ENCODE measurements around the gene GZF1.
A peak's percentile ranks its signal among the peaks of the same experiment; 100 is the strongest.

GZF1 gene

GRCh38 chr20:23340524-23340923, 21.5 kb upstream of the GZF1 start (continued):
- TF ChIP-seq TSHZ2 (CRISPR knock-in tag; IDR thresholded peaks at IDR 0.05) (no peak), ZFP3 (CRISPR knock-in tag; IDR thresholded peaks at IDR 0.05) (no peak), TCF4 (CRISPR knock-in tag; IDR thresholded peaks at IDR 0.05; ENCODE audit: borderline replicate concordance) (no peak), RARB (CRISPR knock-in tag; IDR thresholded peaks at IDR 0.05) (no peak), ZC3H10 (CRISPR knock-in tag; IDR thresholded peaks at IDR 0.05) (no peak), POU6F1 (CRISPR knock-in tag; IDR thresholded peaks at IDR 0.05; ENCODE audit: borderline replicate concordance, low read depth) (no peak), GLIS3 (CRISPR knock-in tag; IDR thresholded peaks at IDR 0.05) (no peak)

DNA sequence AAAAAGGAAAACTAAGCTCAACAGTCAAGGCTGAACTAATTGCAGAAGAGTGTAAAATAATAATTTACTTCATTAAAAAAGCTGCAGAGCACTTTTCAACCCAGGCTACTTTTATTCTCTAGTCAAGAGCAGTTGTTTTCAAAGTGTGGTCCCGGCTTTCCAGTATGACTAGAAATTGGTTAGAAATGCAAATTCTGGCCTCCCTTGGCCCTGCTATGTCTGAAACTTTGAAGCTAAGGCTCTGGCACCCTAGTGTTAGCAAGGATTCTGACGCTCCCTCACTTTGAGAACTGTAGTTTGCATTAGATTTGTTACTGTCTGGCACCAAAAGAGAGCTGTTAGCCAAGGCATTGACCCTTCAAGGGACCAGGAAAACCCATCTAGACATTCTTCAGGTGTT, 20.9 kb upstream of the GZF1 start:
- ATAC-seq: no peak
- TF ChIP-seq GLIS3 (CRISPR knock-in tag; IDR thresholded peaks at IDR 0.05) (no peak), CSDC2 (CRISPR knock-in tag; IDR thresholded peaks at IDR 0.05) (no peak), PATZ1 (CRISPR knock-in tag; IDR thresholded peaks at IDR 0.05; ENCODE audit: borderline replicate concordance) (no peak), BACH2 (CRISPR knock-in tag; IDR thresholded peaks at IDR 0.05; ENCODE audit: borderline replicate concordance) (no peak), TSHZ2 (CRISPR knock-in tag; IDR thresholded peaks at IDR 0.05) (no peak), ZNF565 (CRISPR knock-in tag; conservative IDR thresholded peaks at IDR 0.05; ENCODE audit: low read depth) (no peak)

DNA sequence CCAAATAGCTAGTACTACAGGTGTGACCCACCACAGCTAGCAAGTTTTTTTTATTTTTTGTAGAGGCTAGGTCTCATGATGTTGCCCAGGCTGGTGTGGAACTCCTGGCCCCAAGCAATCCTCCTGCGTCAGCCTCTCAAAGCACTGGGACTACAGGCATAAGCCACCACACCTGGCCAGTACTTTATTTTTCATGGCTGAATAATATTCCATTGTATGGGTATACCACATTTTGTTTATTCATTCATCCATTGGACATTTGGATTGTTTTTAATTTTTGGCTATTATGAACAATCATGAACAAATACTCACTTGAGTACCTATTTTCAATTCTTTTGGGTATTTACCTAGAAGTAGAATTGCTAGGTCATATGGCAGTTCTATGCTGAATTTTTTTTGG, 18.4 kb upstream of the GZF1 start:
- no peak for ATAC-seq
- TF ChIP-seq OSR1 (CRISPR knock-in tag; IDR thresholded peaks at IDR 0.05): no peak
- peak; percentile 78; the same call in 1 of the 2 replicates for TF ChIP-seq ZNF8 (CRISPR knock-in tag; IDR thresholded peaks at IDR 0.05)

DNA sequence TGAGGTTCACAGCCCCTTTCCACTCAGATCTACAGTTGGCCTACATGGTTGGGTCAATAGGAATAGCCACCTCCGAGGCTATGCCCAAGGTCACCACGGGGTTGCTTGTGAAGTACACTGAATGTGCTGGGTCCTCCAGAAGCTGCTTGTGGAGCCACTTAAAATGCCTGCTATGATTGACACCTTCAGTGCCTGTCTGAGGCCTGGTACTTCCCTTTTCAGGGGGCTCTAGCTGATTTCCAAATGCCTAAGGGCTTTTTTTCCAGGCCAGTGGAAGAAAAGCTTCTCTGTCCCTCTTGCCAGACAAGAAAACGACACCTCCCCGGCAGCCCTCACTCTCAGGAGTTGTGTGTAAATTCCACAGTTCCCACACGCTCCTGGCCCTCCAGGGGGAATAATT, 17.6 kb upstream of the GZF1 start:
- TF ChIP-seq TSHZ2 (CRISPR knock-in tag; IDR thresholded peaks at IDR 0.05) (no peak), PPARA (CRISPR knock-in tag; IDR thresholded peaks at IDR 0.05; ENCODE audit: borderline replicate concordance) (no peak), CREB5 (CRISPR knock-in tag; IDR thresholded peaks at IDR 0.05; ENCODE audit: low read depth) (no peak), GLIS3 (CRISPR knock-in tag; IDR thresholded peaks at IDR 0.05) (no peak), ESRRG (CRISPR knock-in tag; IDR thresholded peaks at IDR 0.05) (no peak)
- ATAC-seq: no peak
